HEK293 (cell line): ENCODE results near the gene ZBTB38.

Experiments used
- YY1 ChIP-seq: fragments of 450-650 bp; formaldehyde crosslinking; IDR thresholded peaks from 2 replicates; pipeline ENCODE4 v1.5.1; 2018; ENCODE audit warnings: missing biosample characterization, missing genetic modification characterization
- ZBTB17 ChIP-seq: fragments of 450-650 bp; formaldehyde crosslinking; IDR thresholded peaks from 2 replicates; pipeline ENCODE4 v1.5.1; 2016; ENCODE audit warnings: missing biosample characterization, missing genetic modification characterization
- ZFP3 ChIP-seq: fragments of 450-650 bp; formaldehyde crosslinking; IDR thresholded peaks from 2 replicates; pipeline ENCODE4 v1.5.1; 2016; ENCODE audit warnings: low read depth, missing biosample characterization, missing genetic modification characterization
- ZNF266 ChIP-seq: fragments of 450-650 bp; formaldehyde crosslinking; IDR thresholded peaks from 2 replicates; pipeline ENCODE4 v1.5.1; 2016; ENCODE audit warnings: missing biosample characterization, missing genetic modification characterization, low read depth
- ZNF426 ChIP-seq: fragments of 450-650 bp; formaldehyde crosslinking; IDR thresholded peaks from 2 replicates; pipeline ENCODE4 v1.5.1; 2017; ENCODE audit warnings: missing biosample characterization, missing genetic modification characterization, mild to moderate bottlenecking, inconsistent platforms, moderate library complexity
- ZNF530 ChIP-seq: fragments of 450-650 bp; formaldehyde crosslinking; IDR thresholded peaks from 2 replicates; pipeline ENCODE4 v1.5.1; 2016; ENCODE audit warnings: low read depth, missing biosample characterization, missing genetic modification characterization
- TF ChIP-seq, protein P1 (sequence below): fragments of 450-650 bp; formaldehyde crosslinking; IDR thresholded peaks from 2 replicates; pipeline ENCODE4 v1.5.1; 2016; ENCODE audit warnings: missing biosample characterization, missing genetic modification characterization, low read depth
- TF ChIP-seq, protein P2 (sequence below): fragments of 450-650 bp; formaldehyde crosslinking; IDR thresholded peaks from 2 replicates; pipeline ENCODE4 v1.5.1; 2017; ENCODE audit warnings: missing biosample characterization, mild to moderate bottlenecking, missing genetic modification characterization, moderate library complexity
- TF ChIP-seq, protein P3 (sequence below): fragments of 450-650 bp; formaldehyde crosslinking; IDR thresholded peaks from 2 replicates; pipeline ENCODE4 v1.5.1; 2017; ENCODE audit warnings: missing biosample characterization, missing genetic modification characterization
- TF ChIP-seq, protein P4 (sequence below): fragments of 450-650 bp; formaldehyde crosslinking; IDR thresholded peaks from 2 replicates; pipeline ENCODE4 v1.5.1; 2016; ENCODE audit warnings: missing biosample characterization, missing genetic modification characterization

DNA sequence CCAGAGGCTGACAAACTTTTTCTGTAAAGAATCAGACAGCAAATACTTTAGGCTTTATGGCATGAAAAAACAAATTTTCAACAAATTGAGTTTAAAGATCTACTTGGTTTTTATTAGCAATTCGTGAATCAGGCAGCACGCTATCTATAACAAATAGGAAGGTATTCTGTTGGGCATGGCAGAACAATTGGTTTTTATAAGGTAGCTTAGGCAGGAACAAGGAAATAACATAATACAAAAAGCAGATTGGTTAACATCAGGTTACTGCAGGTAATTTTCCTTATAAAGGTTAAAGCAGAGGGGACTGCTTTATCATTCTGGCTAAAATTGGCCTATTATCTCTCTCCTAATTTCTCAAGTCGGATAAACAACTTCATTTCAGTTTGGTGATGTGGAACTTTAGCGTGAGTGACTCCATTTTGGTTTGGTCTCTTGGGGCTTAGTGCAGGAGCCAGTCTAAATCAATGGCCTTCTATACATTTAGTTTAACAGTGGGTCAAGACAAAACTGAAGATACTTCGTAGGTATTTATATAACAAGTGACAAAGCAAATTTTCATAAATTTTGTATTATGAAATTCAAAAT is 26.8 kb downstream of the ZBTB38 start:
- TF ChIP-seq, protein P1, sequence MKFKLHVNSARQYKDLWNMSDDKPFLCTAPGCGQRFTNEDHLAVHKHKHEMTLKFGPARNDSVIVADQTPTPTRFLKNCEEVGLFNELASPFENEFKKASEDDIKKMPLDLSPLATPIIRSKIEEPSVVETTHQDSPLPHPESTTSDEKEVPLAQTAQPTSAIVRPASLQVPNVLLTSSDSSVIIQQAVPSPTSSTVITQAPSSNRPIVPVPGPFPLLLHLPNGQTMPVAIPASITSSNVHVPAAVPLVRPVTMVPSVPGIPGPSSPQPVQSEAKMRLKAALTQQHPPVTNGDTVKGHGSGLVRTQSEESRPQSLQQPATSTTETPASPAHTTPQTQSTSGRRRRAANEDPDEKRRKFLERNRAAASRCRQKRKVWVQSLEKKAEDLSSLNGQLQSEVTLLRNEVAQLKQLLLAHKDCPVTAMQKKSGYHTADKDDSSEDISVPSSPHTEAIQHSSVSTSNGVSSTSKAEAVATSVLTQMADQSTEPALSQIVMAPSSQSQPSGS (tag by site-specific recombination) = no peak
- TF ChIP-seq ZNF530 (tag by site-specific recombination) = no peak
- TF ChIP-seq, protein P2, sequence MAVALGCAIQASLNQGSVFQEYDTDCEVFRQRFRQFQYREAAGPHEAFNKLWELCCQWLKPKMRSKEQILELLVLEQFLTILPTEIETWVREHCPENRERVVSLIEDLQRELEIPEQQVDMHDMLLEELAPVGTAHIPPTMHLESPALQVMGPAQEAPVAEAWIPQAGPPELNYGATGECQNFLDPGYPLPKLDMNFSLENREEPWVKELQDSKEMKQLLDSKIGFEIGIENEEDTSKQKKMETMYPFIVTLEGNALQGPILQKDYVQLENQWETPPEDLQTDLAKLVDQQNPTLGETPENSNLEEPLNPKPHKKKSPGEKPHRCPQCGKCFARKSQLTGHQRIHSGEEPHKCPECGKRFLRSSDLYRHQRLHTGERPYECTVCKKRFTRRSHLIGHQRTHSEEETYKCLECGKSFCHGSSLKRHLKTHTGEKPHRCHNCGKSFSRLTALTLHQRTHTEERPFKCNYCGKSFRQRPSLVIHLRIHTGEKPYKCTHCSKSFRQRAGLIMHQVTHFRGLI (tag by site-specific recombination) = no peak
- no peak for TF ChIP-seq ZNF266
- no peak for TF ChIP-seq ZNF426 (tag by site-specific recombination)
- no peak for TF ChIP-seq ZBTB17 (tag by site-specific recombination)
- no peak for TF ChIP-seq YY1
- TF ChIP-seq, protein P3, sequence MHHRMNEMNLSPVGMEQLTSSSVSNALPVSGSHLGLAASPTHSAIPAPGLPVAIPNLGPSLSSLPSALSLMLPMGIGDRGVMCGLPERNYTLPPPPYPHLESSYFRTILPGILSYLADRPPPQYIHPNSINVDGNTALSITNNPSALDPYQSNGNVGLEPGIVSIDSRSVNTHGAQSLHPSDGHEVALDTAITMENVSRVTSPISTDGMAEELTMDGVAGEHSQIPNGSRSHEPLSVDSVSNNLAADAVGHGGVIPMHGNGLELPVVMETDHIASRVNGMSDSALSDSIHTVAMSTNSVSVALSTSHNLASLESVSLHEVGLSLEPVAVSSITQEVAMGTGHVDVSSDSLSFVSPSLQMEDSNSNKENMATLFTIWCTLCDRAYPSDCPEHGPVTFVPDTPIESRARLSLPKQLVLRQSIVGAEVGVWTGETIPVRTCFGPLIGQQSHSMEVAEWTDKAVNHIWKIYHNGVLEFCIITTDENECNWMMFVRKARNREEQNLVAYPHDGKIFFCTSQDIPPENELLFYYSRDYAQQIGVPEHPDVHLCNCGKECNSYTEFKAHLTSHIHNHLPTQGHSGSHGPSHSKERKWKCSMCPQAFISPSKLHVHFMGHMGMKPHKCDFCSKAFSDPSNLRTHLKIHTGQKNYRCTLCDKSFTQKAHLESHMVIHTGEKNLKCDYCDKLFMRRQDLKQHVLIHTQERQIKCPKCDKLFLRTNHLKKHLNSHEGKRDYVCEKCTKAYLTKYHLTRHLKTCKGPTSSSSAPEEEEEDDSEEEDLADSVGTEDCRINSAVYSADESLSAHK = no peak
- TF ChIP-seq, protein P4, sequence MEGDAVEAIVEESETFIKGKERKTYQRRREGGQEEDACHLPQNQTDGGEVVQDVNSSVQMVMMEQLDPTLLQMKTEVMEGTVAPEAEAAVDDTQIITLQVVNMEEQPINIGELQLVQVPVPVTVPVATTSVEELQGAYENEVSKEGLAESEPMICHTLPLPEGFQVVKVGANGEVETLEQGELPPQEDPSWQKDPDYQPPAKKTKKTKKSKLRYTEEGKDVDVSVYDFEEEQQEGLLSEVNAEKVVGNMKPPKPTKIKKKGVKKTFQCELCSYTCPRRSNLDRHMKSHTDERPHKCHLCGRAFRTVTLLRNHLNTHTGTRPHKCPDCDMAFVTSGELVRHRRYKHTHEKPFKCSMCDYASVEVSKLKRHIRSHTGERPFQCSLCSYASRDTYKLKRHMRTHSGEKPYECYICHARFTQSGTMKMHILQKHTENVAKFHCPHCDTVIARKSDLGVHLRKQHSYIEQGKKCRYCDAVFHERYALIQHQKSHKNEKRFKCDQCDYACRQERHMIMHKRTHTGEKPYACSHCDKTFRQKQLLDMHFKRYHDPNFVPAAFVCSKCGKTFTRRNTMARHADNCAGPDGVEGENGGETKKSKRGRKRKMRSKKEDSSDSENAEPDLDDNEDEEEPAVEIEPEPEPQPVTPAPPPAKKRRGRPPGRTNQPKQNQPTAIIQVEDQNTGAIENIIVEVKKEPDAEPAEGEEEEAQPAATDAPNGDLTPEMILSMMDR (tag by site-specific recombination) = no peak
- TF ChIP-seq ZFP3 (tag by site-specific recombination) = no peak
